Measurements from ENCODE around the gene PLOD1.

PLOD1 gene

DNA sequence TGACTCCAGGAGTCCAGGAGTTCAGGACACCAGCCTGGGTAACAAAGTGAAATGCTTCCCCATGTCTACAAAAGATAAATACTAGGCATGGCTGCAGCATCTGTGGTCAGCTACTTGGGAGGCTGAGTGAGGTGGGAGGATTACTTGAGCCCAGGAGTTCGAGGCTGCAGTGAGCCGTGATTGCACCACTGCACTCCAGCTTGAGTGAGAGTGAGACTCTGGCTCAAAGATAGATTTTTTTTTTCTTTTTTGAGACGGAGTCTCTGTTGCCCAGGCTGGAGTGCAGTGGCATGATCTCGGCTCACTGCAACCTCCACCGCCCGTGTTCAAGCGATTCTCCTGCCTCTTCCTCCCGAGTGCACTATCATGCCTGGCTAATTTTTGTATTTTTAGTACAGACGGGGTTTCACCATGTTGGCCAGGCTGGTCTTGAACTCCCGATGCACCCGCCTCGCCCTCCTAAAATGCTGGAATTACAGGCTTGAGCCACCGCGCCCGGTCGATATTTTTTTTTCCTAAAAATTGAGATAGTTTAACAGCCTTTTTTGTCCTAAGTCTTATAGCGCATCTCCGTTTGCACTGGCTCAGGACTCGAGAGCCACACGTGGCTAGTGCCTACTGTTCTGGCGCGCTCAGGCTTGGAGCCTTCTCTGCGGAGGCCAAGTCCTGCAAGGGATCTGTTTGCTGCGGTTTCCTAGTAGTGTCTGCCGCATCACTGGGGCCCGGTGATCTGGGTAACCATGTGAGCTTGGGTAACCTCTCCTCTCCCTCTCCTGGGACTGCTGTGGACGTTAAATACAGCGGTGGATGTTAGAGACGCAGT, 44.7 kb downstream of the PLOD1 start:
- peak; percentile 2 for DNase-seq (ENCODE audit: low read depth)

- peak; percentile 90 for DNase-seq (ENCODE audit: low read depth)
Observed at GRCh38 chr1:11979851-11980675, 45.5 kb downstream of the PLOD1 start, which contains the start of gene MFN2. TSS of gene MFN2 (plus strand) at chr1:11980444. CDS start at chr1:11989169, 8,725 bp downstream.

DNA sequence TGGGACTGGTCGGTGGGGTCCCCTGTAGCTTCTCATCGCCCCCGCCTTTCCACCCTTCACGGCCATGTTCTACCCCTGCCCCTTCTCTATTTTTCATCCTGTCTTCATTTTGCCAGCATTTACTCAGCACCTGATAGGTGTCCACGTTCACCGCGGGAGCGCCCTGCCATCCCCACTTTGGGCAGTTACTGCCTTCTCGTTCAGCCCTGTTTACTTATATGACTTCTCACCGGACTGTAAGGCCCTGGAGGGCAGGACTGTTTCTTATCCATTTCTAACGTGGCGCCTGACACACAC, 46.1 kb downstream of the PLOD1 start:
- DNase-seq (ENCODE audit: low read depth) = no peak

- DNase-seq (ENCODE audit: low read depth) = no peak
Observed at GRCh38 chr1:11981378-11982009, 47.0 kb downstream of the PLOD1 start.

GRCh38 chr1:11982010-11982392, 47.5 kb downstream of the PLOD1 start:
- no peak for DNase-seq (ENCODE audit: low read depth)

GRCh38 chr1:11984121-11984520, 49.6 kb downstream of the PLOD1 start:
- no peak for DNase-seq (ENCODE audit: low read depth)

GRCh38 chr1:11984576-11984975, 50.1 kb downstream of the PLOD1 start:
- DNase-seq (ENCODE audit: low read depth) = no peak

GRCh38 chr1:11985171-11985570, 50.7 kb downstream of the PLOD1 start:
- no peak for DNase-seq (ENCODE audit: low read depth)

DNA sequence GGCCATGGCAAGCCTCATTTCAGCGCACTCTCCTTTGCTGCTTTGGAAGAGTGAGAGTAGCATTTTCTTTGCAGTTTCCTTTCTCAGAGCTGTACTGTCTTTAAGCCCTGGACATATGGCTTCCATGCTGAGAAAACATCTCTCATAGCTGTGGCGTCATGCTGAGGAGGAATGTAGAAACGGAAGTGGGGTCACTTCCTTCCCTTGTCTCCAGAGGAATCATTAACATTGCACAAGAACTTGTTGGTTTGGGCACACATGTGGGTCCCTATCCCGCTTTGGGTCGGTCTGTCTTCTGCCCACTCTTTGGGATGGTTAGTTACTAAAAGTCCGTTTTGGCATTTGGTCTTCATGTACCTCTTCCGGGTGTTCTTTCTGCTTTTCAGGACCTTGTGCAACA, 51.3 kb downstream of the PLOD1 start:
- DNase-seq (ENCODE audit: low read depth) = no peak

- no peak for DNase-seq (ENCODE audit: low read depth)
Observed at GRCh38 chr1:11989669-11990068, 55.2 kb downstream of the PLOD1 start.

DNA sequence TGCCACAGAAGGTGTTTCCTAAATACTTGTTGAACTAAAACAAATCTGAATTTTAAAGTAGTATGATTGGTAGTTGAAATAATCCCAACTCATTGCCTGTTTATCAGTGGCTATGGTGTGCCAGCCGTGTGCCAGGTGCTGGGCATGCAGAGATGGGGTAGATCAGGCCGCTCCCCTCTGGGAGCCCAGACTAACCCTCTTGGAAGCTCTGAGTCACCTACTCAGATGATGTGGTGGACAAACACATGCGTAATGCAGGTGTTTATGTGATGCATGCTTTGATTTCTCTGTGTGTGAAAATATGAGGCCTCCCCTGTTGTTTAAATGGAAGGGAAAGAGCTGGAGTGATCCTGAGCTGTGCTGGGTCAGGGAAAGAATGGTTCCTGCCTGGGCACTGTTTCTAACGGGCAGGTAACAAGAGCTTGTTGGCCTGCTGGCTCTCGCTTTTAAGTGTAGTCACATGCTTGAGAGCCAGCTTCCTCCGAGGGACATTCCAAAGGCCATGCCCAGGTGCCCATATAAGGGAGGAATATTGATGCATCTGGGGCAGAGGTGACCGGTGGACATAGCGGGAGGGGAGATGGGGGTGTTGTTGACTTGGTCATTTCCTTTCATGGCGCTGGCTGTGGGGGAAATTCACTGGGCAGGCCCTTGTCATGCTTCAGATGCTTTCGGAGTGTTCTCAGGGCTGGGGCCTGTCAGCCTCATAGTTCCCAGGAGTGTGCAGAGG, 56.0 kb downstream of the PLOD1 start:
- no peak for DNase-seq (ENCODE audit: low read depth)

DNA sequence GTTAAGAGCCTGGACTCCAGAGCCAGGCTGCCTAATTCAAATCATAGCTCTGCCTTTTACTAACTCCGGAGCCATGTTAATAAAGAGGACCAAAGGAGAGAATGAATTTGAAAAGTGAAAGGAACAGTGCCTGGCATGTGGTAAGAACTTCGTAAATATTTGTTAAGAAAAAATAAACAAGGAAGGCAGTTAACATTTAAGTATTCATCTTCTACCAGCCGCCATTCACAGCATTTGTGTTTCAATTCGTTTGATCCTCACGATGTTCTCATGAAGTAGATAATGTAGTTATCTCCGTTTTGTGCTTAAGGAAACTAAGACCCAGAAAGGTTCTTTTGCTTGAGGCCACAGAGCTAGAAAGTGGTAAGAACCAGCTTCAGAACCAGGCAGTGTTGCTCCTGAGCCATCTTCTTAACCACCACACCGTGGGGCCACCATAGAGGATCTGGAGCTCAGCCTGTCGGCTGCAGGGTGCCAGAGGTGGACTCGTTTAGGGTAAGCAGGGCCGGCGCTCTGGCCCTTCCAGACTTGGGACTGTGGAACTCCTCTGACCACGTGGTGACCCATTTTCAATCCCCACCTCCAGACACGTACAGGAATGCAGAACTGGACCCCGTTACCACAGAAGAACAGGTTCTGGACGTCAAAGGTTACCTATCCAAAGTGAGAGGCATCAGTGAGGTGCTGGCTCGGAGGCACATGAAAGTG, 57.6 kb downstream of the PLOD1 start:
- no peak for DNase-seq (ENCODE audit: low read depth)

- no peak for DNase-seq (ENCODE audit: low read depth)
Observed at GRCh38 chr1:11997081-11997850, 62.7 kb downstream of the PLOD1 start.

- no peak for DNase-seq (ENCODE audit: low read depth)
Observed at GRCh38 chr1:11998636-11999035, 64.1 kb downstream of the PLOD1 start.

- DNase-seq (ENCODE audit: low read depth) = no peak
Observed at GRCh38 chr1:11999236-11999635, 64.7 kb downstream of the PLOD1 start.

DNA sequence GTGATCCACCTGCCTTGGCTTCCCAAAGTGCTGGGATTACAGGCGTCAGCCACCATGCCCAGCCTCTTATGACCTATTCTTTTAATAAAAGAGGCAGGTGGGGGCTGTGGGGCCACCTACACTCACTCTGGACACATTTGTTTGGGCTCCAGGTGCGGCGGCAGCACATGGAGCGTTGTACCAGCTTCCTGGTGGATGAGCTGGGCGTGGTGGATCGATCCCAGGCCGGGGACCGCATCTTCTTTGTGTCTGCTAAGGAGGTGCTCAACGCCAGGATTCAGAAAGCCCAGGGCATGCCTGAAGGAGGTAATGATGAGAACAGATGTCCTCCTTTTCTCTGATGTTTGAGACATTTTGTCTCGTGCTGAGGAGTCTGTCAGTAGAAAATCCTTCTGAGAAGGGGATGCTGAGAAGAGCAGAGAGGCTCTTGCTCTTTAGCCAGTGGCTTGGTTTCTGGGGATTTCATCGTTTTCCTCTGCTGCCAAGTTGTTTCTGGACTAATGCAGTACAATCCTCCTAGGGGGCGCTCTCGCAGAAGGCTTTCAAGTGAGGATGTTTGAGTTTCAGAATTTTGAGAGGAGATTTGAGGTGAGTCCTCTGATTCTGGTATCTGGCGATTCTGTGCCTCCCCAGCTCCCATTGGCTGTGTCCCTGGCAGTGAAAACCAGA, 66.9 kb downstream of the PLOD1 start:
- DNase-seq (ENCODE audit: low read depth) = peak; percentile 41

DNA sequence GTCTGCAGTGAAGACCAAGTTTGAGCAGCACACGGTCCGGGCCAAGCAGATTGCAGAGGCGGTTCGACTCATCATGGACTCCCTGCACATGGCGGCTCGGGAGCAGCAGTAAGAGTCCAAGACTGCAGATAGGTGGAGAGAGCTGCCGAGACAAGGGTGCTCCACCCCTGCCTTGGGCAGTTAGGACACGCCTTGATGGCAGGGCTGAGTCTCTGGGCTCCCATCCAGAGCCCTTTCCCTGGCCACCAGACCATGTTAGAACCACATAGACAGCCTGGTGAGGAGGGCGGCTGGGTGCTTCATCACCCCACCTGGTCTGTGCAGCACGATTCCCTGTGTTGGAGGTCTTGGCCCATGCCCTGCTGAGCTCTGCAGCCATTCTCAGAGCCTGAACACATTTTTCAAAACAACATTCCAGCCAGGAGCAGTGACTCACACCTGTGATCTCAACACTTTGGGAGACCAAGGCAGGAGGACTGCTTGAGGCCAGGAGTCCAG, 67.5 kb downstream of the PLOD1 start:
- no peak for DNase-seq (ENCODE audit: low read depth)

DNA sequence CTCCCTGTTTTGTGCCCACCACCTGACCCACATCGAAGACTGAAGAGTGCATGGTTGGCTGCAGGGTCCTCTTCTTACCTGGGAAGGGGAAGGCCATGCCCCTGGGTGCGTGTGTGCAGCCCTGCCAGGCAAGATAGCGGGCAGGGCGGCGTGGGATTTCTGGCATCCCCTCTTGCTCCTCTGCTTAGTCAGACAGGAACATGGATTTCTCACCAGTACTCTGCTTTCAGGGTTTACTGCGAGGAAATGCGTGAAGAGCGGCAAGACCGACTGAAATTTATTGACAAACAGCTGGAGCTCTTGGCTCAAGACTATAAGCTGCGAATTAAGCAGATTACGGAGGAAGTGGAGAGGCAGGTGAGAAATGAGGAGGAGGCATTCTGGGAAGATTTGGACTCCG, 69.2 kb downstream of the PLOD1 start:
- no peak for DNase-seq (ENCODE audit: low read depth)

- DNase-seq (ENCODE audit: low read depth) = no peak
Observed at GRCh38 chr1:12005488-12006166, 71.1 kb downstream of the PLOD1 start.
